K562 (cell line): Measurements from ENCODE around the gene UBE2G2. TPM values are rescaled to one million over a fixed set of nuclear protein-coding genes. Genes with fewer than 3 reads are reported as not detected.

Experiments
- ATAC-seq: fragments of 200-7000 bp; cut with Tn5 transposase; 3 replicates; pipeline ENCODE4 v1.9.1; 2020; ENCODE audit warnings: moderate library complexity
- BruUV-seq: library from RNA; stranded (reverse); fragments of 400-500 nt; replicated peaks from 2 replicates; lab custom pipeline; 2021; lab: Mats Ljungman, UMichigan
- CTCF ChIA-PET: fragments of 300-600 bp; formaldehyde crosslinking; extraction: SDS; loops from one replicate; lab custom pipeline; 2021; ENCODE audit warnings: low intra/inter-chr PET ratio; lab: Yijun Ruan, JAX
- POLR2A ChIA-PET: fragments of 300-600, 350-650 bp; sonication (Branson Sonifier 250); formaldehyde crosslinking; extraction: SDS; loops from one replicate; lab custom pipeline; 2021; ENCODE audit warnings: antibody characterized with exemption, inconsistent platforms; lab: Yijun Ruan, JAX
- DNase-seq, 4 experiments: peaks; one replicate each; pipeline versions ENCODE4 v3.0.0 to v3.0.0-alpha.2; 2011 to 2018; ENCODE audit warnings: low spot score in 3 of 4, mixed read lengths in 3 of 4; ENCODE audit errors: extremely low read depth in 1 of 4
- FAIRE-seq: peaks from 2 replicates; lab custom pipeline; 2011; peaks lifted over from hg19 to GRCh38; lab: Jason Lieb, UNC
- H2AFZ ChIP-seq: 2 replicates; pipeline ENCODE4 v1.6.0; 2011; ENCODE audit warnings: low read depth, low read length, control low read depth, inconsistent platforms
- H3K27ac ChIP-seq: fragments of 200-600 bp; 3 replicates; pipeline ENCODE4 v1.8.0; 2011; ENCODE audit warnings: low read depth, mild to moderate bottlenecking, control low read depth, inconsistent platforms, low read length, moderate library complexity, mixed read lengths; ENCODE audit errors: extremely low read depth
- H3K27me3 ChIP-seq, 2 experiments: fragments of 300-600 bp in 1 of 2; 2 replicates in 1 of 2; 3 replicates in 1 of 2; pipeline versions ENCODE4 v1.6.0 to v1.8.0; 2011; ENCODE audit warnings: inconsistent platforms in 2 of 2, low read length in 2 of 2, mild to moderate bottlenecking in 1 of 2, mixed read lengths in 1 of 2, moderate library complexity in 1 of 2; ENCODE audit not compliant: control insufficient read depth in 2 of 2, insufficient read depth in 2 of 2
- H3K36me3 ChIP-seq: fragments of 300-600 bp; 3 replicates; pipeline ENCODE4 v1.8.0; 2011; ENCODE audit warnings: mild to moderate bottlenecking, low read length, inconsistent platforms; ENCODE audit not compliant: control insufficient read depth, insufficient read depth
- H3K4me1 ChIP-seq, 2 experiments: fragments of 200-600 bp in 1 of 2; replicated peaks in 1 of 2; 2 replicates in 1 of 2; 3 replicates in 1 of 2; pipeline versions ENCODE4 v1.5.1 to v1.8.0; 2011; ENCODE audit warnings: inconsistent platforms in 2 of 2, low read length in 2 of 2, mild to moderate bottlenecking in 1 of 2, mixed read lengths in 1 of 2, moderate library complexity in 1 of 2; ENCODE audit not compliant: control insufficient read depth in 2 of 2, insufficient read depth in 2 of 2
- H3K4me2 ChIP-seq: 2 replicates; pipeline ENCODE4 v1.6.1; 2011; ENCODE audit warnings: low read length, control low read depth, inconsistent platforms, mixed read lengths; ENCODE audit not compliant: insufficient read depth
- H3K4me3 ChIP-seq: fragments of 200-600 bp; sonication (generic), shearing (Covaris generic); 2 replicates; pipeline ENCODE4 v1.5.1; 2016; ENCODE audit warnings: control low read depth, inconsistent platforms
- H3K79me2 ChIP-seq: fragments of 200-600 bp; 3 replicates; pipeline ENCODE4 v1.8.0; 2011; ENCODE audit warnings: low read length, inconsistent platforms; ENCODE audit not compliant: control insufficient read depth, insufficient read depth
- H3K9ac ChIP-seq, 2 experiments: 2 replicates each; pipeline versions ENCODE4 v1.6.0 to v1.6.1; 2011; ENCODE audit warnings: low read depth in 2 of 2, low read length in 2 of 2, control low read depth in 1 of 2, inconsistent platforms in 1 of 2, mild to moderate bottlenecking in 1 of 2, mixed read lengths in 1 of 2; ENCODE audit not compliant: insufficient read depth in 1 of 2
- H3K9me1 ChIP-seq: one replicate; pipeline ENCODE4 v1.6.0; 2011; ENCODE audit warnings: inconsistent platforms, mild to moderate bottlenecking, low read length, moderate library complexity; ENCODE audit not compliant: control insufficient read depth, insufficient read depth
- H3K9me3 ChIP-seq: replicated peaks from 2 replicates; pipeline ENCODE4 v1.5.1; 2011; ENCODE audit warnings: low read depth, low read length, inconsistent platforms; ENCODE audit not compliant: control insufficient read depth, insufficient read depth
- H4K20me1 ChIP-seq: replicated peaks from 2 replicates; pipeline ENCODE4 v1.6.1; 2011; ENCODE audit warnings: low read length, inconsistent platforms, mixed read lengths; ENCODE audit not compliant: control insufficient read depth, insufficient read depth
- ARID2 ChIP-seq: fragments of 450-650 bp; IDR thresholded peaks from 2 replicates; pipeline ENCODE4 v1.6.1; 2017; ENCODE audit warnings: antibody characterized with exemption, mild to moderate bottlenecking
- CREBBP ChIP-seq: IDR thresholded peaks from one replicate; pipeline ENCODE4 v1.6.1; 2012; ENCODE audit warnings: low read depth, mild to moderate bottlenecking, control low read depth, inconsistent platforms, low read length
- CREM ChIP-seq: IDR thresholded peaks from 2 replicates; pipeline ENCODE4 v1.6.1; 2014; ENCODE audit warnings: antibody characterized with exemption, low read depth
- GTF2E2 ChIP-seq: fragments of 200-800 bp; sonication (Bioruptor generic); IDR thresholded peaks from 2 replicates; pipeline ENCODE4 v1.6.1; 2016; ENCODE audit warnings: missing genetic modification characterization, missing compliant biosample characterization
- KLF10 ChIP-seq: fragments of 250-450 bp; sonication (Bioruptor Pico); IDR thresholded peaks from 2 replicates; pipeline ENCODE4 v1.6.1; 2021; ENCODE audit warnings: matching md5 sums
- RUNX1 ChIP-seq: sonication (generic); IDR thresholded peaks from 2 replicates; pipeline ENCODE4 v1.6.1; 2016; ENCODE audit warnings: antibody characterized with exemption, low read depth
- SMAD2 ChIP-seq: fragments of 150-350 bp; IDR thresholded peaks from 2 replicates; pipeline ENCODE4 v1.6.1; 2014; ENCODE audit warnings: low read depth, mild to moderate bottlenecking, low read length
- ZEB2 ChIP-seq: fragments of 450-650 bp; IDR thresholded peaks from 2 replicates; pipeline ENCODE4 v1.6.1; 2016
- ZNF445 ChIP-seq: fragments of 250-450 bp; sonication (Bioruptor Pico); IDR thresholded peaks from 2 replicates; pipeline ENCODE4 v1.4.0; 2020; ENCODE audit warnings: low read depth, mild to moderate bottlenecking, moderate library complexity
- WGBS: fragments of 100-300 bp; shearing (Covaris generic); methylation state at CpG from one replicate; pipeline ENCODE4 v1.1.6; 2016; ENCODE audit warnings: low coverage, mixed read lengths; ENCODE audit not compliant: insufficient coverage; ENCODE audit errors: missing lambda C conversion rate; 5-methylcytosine and 5-hydroxymethylcytosine counted together
- in situ Hi-C: fragments of 300-500 bp; cut with MboI; formaldehyde crosslinking; loops from 4 replicates; pipeline ENCODE4 v1.15.0; 2018; ENCODE audit warnings: inconsistent platforms, mixed read lengths
- intact Hi-C: fragments of 100-400 bp; cut with micrococcal nuclease; formaldehyde crosslinking; loops from 2 replicates; pipeline ENCODE4 v1.14.2; 2022
- polyA plus RNA-seq, 8 experiments: library from polyadenylated mRNA; depleted of rRNA in 4 of 8; stranded (reverse) in 5 of 8; unstranded in 3 of 8; fragments of >200 nt; fragmentation: Nextera tagmentation in 2 of 8; fragmentation: Illumina TruSeq in 1 of 8; extraction: Ambion mirVana in 2 of 8; extraction: Trizol in 1 of 8; gene quantifications; 2 replicates each; pipeline versions ENCODE4 v1.2.1 to v1.2.3, GENCODE V29; 2011 to 2014; ENCODE audit warnings: inconsistent platforms in 1 of 8, missing spikeins in 1 of 8
- total RNA-seq, 7 experiments: library from RNA; depleted of rRNA in 6 of 7; stranded (reverse); fragments of >200 nt in 6 of 7; fragmentation: Illumina TruSeq in 2 of 7; extraction: Trizol in 2 of 7; gene quantifications; 2 replicates each; pipeline versions ENCODE4 v1.2.1 to v1.2.3, GENCODE V29; 2011 to 2021; ENCODE audit warnings: low replicate concordance in 1 of 7
- TF ChIP-seq, protein P1 (sequence below): IDR thresholded peaks from 3 replicates; pipeline ENCODE4 v1.6.1; 2011; ENCODE audit warnings: borderline replicate concordance, mild to moderate bottlenecking; ENCODE audit not compliant: insufficient read length, insufficient read depth
- TF ChIP-seq, protein P2 (sequence below): fragments of 150-350 bp; conservative IDR thresholded peaks from 2 replicates; pipeline ENCODE4 v1.6.1; 2014; ENCODE audit warnings: low read length

UBE2G2 gene
- total and polyA plus RNA-seq, 9 of the 15 experiments (the other 6 are each of a cell fraction or from before 2014, with no cell fraction given), result 47.5 to 225 (median 140) TPM

DNA sequence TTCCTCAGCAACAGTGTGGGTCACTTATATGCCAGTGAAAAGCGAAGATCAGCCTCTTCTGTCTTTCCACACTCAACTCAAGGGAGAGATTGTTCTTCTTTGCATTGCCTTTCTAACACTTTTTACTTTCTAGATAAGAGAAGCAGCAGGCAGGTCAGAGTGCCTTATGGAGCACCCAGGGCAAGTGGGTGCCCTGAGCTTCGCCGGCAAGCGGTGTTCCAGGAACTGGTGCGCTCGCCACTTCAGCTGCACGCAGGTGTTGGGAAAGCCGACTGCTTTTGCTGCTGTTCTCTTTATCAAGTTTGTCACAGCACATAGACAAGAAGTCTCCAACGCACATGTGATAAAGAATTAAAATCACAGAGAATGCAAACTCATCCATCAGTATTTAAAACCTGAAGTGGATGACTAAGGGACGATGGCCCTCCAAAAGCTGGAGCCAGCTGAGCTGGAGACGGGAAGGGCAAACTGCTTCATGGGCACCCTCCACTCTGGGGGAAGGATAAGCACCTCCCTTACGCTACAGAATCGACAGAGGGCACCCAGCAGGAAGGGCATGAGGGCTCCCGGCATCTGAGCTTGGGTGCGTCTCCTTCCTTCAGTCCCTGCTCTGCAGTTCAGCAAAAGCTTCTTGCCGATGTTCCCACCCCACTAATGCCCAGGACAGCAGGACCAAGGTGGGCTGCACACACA, 20.7 kb downstream of the UBE2G2 start:
- Histone ChIP-seq H3K27me3 (no peaks in the 10 kb centered on the region), H3K9ac (peak overlapping the region in 1 of 2 experiments; percentile 64; a peak in 1 of 4 replicates), H3K9me3 (no peaks in the 10 kb centered on the region), H3K9me1 (no peaks in the 10 kb centered on the region), H2AFZ (no peak overlapping the region), H3K36me3 (peaks cover 86% of the 10 kb centered on the region), H3K27ac (no peak overlapping the region; the same call in 2 of the 3 replicates), H4K20me1 (peaks cover 19% of the 10 kb centered on the region), H3K79me2 (peaks cover 75% of the 10 kb centered on the region), H3K4me2 (no peak overlapping the region), H3K4me1 (peaks cover 6 to 8% of the 10 kb centered on the region in 2 experiments; a peak in 3 of 5 replicates), H3K4me3 (no peak overlapping the region)
- ATAC-seq, result no peak
- 62% methylated on average over 16 of the region's 16 CpGs for WGBS
- DNase-seq, result no peak
- POLR2A ChIA-PET, result interaction anchor here (0.6 to 0.9 kb wide), 3 partner anchors 12 to 442 kb away, joined by 4 to 5 read pairs (median 4); no protein-coding TSS in a partner anchor
- in situ Hi-C loops (no loop called here), intact Hi-C loops (no loop called here)
- no TSS peak for BruUV-seq
- no peak for FAIRE-seq
- CTCF ChIA-PET, result no interaction called here
- TF ChIP-seq CREBBP (no peak), ZNF445 (CRISPR knock-in tag) (no peak), GTF2E2 (tag) (no peak), SMAD2 (no peak), ARID2 (no peak), CREM (no peak), RUNX1 (no peak), ZEB2 (no peak), KLF10 (CRISPR knock-in tag) (no peak)
- TF ChIP-seq, protein P1, sequence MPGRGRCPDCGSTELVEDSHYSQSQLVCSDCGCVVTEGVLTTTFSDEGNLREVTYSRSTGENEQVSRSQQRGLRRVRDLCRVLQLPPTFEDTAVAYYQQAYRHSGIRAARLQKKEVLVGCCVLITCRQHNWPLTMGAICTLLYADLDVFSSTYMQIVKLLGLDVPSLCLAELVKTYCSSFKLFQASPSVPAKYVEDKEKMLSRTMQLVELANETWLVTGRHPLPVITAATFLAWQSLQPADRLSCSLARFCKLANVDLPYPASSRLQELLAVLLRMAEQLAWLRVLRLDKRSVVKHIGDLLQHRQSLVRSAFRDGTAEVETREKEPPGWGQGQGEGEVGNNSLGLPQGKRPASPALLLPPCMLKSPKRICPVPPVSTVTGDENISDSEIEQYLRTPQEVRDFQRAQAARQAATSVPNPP, result no peak
- TF ChIP-seq, protein P2, sequence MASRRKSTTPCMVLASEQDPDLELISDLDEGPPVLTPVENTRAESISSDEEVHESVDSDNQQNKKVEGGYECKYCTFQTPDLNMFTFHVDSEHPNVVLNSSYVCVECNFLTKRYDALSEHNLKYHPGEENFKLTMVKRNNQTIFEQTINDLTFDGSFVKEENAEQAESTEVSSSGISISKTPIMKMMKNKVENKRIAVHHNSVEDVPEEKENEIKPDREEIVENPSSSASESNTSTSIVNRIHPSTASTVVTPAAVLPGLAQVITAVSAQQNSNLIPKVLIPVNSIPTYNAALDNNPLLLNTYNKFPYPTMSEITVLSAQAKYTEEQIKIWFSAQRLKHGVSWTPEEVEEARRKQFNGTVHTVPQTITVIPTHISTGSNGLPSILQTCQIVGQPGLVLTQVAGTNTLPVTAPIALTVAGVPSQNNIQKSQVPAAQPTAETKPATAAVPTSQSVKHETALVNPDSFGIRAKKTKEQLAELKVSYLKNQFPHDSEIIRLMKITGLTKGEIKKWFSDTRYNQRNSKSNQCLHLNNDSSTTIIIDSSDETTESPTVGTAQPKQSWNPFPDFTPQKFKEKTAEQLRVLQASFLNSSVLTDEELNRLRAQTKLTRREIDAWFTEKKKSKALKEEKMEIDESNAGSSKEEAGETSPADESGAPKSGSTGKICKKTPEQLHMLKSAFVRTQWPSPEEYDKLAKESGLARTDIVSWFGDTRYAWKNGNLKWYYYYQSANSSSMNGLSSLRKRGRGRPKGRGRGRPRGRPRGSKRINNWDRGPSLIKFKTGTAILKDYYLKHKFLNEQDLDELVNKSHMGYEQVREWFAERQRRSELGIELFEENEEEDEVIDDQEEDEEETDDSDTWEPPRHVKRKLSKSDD, result no peak
